ENCODE results near the gene NEK10.

- TF ChIP-seq CTCF (IDR thresholded peaks at IDR 0.05) (no peak), POLR2A (IDR thresholded peaks at IDR 0.05) (no peak), EP300 (IDR thresholded peaks at IDR 0.05) (no peak)
Measured at GRCh38 chr3:27097182-27097581, 272.0 kb downstream of the NEK10 start.

Data from ovary (tissue), 3 donors.